ENCODE measurements around the gene SP1. TPM values are rescaled to one million over a fixed set of nuclear protein-coding genes. Genes with fewer than 3 reads are reported as not detected.

Gene SP1
- total and polyA plus RNA-seq, 2 of the 4 experiments (the other 2 are of a cell fraction): 19.7 to 53.6 TPM

DNA sequence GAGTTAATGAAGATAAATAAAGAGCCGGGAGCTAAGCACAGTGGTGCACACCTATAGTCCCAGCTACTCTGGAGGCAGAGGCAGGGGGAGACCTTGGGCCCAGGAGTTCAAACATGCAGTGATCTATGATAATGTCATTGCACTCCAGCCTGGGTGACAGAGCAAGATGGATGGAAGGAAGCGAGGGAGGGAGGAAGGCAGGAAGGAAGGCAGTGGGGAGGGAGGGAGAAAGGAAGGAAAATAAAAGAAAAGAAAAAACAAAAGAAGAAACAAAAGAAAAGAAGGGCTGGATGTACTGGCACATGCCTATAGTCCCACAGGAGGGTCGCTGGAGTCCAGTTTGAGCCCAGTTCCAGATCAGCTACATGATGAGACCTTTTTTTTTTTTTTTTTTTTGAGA lies 24.9 kb upstream of the SP1 start:
- H3K4me1 ChIP-seq (ENCODE audit: control insufficient read depth, insufficient read depth, low read length): no peaks in the 10 kb centered on the region
- no peaks in the 10 kb centered on the region for H4K20me1 ChIP-seq (ENCODE audit: insufficient read depth, low read length)
- no peak for DNase-seq
- H2BK15ac ChIP-seq (ENCODE audit: low read depth, low read length): no peak overlapping the region
- H2BK120ac ChIP-seq (ENCODE audit: low read depth, low read length): no peak overlapping the region
- H3K9ac ChIP-seq (ENCODE audit: low read depth, low read length): no peak overlapping the region
- H3K79me1 ChIP-seq (ENCODE audit: low read depth in 1 of 2, low read length in 2 of 2): no peaks in the 10 kb centered on the region
- no peak for ATAC-seq (ENCODE audit: low read depth)
- no peaks in the 10 kb centered on the region for H3K27me3 ChIP-seq (ENCODE audit: control insufficient read depth, insufficient read depth, low read length)
- H3K9me3 ChIP-seq (ENCODE audit: control insufficient read depth, insufficient read depth, low read length): no peaks in the 10 kb centered on the region
- in situ Hi-C loops (cut with MboI; ENCODE audit: low sequenced_read_pairs): loop anchor here (5.0 kb wide), 1 partner anchor 62 kb away; no protein-coding TSS in a partner anchor
- H3K23ac ChIP-seq (ENCODE audit: low read depth, low read length): no peak overlapping the region
- H2AK5ac ChIP-seq (ENCODE audit: low read depth, low read length): no peak overlapping the region
- H4K8ac ChIP-seq (ENCODE audit: low read depth in 2 of 2, low read length in 2 of 2): no peak overlapping the region
- no peak overlapping the region for H4K5ac ChIP-seq (ENCODE audit: low read depth, low read length)
- no peaks in the 10 kb centered on the region for H3K9me1 ChIP-seq (ENCODE audit: insufficient read depth, low read length)
- no peaks in the 10 kb centered on the region for H3K36me3 ChIP-seq (ENCODE audit: control insufficient read depth, insufficient read depth, low read length)
- no peak overlapping the region for H3K27ac ChIP-seq (ENCODE audit: insufficient read depth, low read length)
- ChIA-PET POLR2A (ENCODE audit: unreplicated experiment) (interaction anchor here (0.6 kb wide), 1 partner anchor 26 kb away, joined by 4 read pairs; no protein-coding TSS in a partner anchor), CTCF (interaction anchor here (0.6 to 4.1 kb wide), 2 partner anchors 57 to 67 kb away, joined by 3 to 40 read pairs; partner anchors contain the start of gene AMHR2)
- no peak overlapping the region for H3K4me3 ChIP-seq (ENCODE audit: insufficient read depth, low read depth, low read length)
- intact Hi-C loops (cut with micrococcal nuclease): no loop called here
- no peak overlapping the region for H3K18ac ChIP-seq (ENCODE audit: low read depth, low read length)
- no peak overlapping the region for H3K4me2 ChIP-seq (ENCODE audit: low read depth, low read length)
- no peak overlapping the region for H3K4ac ChIP-seq (ENCODE audit: low read depth, low read length)
- no peak overlapping the region for H2BK20ac ChIP-seq (ENCODE audit: low read depth, low read length)
- BruUV-seq (replicated peaks): no TSS peak
- no peak overlapping the region for H4K91ac ChIP-seq (ENCODE audit: insufficient read depth, low read depth, low read length)
- 13% methylated on average over 1 of the region's 3 CpGs; no CpG with 5 or more reads in 1 of the 2 experiments for WGBS, 2 experiments (ENCODE audit: extremely low coverage in 2 of 2, insufficient read length in 1 of 2)
- no peak for TF ChIP-seq FOS (IDR thresholded peaks at IDR 0.05; ENCODE audit: low read depth, low read length)
- no peak for TF ChIP-seq RAD21 (IDR thresholded peaks at IDR 0.05; ENCODE audit: low read length)
- TF ChIP-seq NFE2L2 (IDR thresholded peaks at IDR 0.05; ENCODE audit: low read depth, low read length): no peak
- TF ChIP-seq, protein P1, sequence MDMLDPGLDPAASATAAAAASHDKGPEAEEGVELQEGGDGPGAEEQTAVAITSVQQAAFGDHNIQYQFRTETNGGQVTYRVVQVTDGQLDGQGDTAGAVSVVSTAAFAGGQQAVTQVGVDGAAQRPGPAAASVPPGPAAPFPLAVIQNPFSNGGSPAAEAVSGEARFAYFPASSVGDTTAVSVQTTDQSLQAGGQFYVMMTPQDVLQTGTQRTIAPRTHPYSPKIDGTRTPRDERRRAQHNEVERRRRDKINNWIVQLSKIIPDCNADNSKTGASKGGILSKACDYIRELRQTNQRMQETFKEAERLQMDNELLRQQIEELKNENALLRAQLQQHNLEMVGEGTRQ (IDR thresholded peaks at IDR 0.05; ENCODE audit: low read depth, low read length): no peak
- no peak overlapping the region for H3K56ac ChIP-seq (ENCODE audit: extremely low read depth, insufficient read depth, low read length)
- no peak overlapping the region for H3K14ac ChIP-seq (replicated peaks; ENCODE audit: low read depth, low read length)
- H2AK9ac ChIP-seq (replicated peaks; ENCODE audit: low read depth, low read length, poor library complexity): no peak overlapping the region
- dilution Hi-C loops (cut with HindIII; ENCODE audit: low sequenced_read_pairs, unreplicated experiment): no loop called here
- no peak overlapping the region for H2AFZ ChIP-seq (replicated peaks; ENCODE audit: low read length, poor library complexity)
- H2BK5ac ChIP-seq (ENCODE audit: low read depth, low read length, poor library complexity, severe bottlenecking): no peak overlapping the region

Measured in IMR-90 (cell line).